SH-SY5Y (cell line): Measurements from ENCODE around the gene PTDSS2.

ENCODE experiments used
- GATA2 ChIP-seq: IDR thresholded peaks from 2 replicates; pipeline ENCODE4 v1.6.1; 2011; ENCODE audit warnings: mild to moderate bottlenecking, low read depth, low read length
- GATA3 ChIP-seq: IDR thresholded peaks from 2 replicates; pipeline ENCODE4 v1.6.1; 2011; ENCODE audit warnings: low read depth, mild to moderate bottlenecking, low read length, moderate library complexity

Gene PTDSS2

DNA sequence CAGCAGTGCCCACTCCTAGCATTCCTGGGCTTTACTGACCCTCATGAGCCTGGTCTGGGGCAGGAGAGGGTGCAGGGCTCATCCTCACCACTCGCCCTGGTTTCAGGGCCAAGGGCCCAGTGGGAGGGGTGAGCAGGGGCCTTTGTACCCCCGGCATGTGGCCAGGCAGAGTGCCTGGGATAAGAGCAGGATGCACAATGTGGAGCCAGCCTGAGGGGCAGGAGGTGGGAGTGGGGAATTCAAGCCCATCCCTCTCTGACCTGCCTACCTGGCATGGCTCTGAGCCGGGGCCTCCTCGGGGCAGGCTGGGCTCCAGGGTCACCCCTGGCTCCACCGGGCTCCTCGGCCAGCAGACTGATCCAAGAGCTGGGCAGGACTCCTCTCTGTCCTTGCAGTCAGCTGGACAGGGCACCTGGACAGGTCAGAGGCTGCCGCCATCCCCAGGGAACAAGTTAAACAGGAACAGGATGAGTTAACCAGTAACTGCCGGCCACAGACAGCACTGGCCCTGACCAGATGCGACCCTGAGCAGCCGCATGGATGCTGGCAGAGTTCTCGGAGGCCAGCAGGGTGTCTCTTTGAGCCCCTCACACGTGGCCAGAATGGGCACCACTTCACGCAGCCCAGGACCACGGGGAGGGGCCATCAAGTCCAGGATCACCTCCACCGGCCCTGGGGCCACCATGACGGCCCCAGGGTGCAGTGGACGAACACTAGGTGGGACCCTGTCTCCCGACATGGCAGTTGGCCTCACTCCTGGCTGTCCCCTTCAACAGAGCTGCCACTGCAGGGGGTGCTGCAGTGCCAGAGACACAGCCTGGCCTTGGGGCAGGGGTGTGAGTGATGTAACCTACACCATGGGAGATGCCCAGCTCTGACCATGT lies 40.2 kb upstream of the PTDSS2 start:
- TF ChIP-seq GATA3 (no peak), GATA2 (no peak)

DNA sequence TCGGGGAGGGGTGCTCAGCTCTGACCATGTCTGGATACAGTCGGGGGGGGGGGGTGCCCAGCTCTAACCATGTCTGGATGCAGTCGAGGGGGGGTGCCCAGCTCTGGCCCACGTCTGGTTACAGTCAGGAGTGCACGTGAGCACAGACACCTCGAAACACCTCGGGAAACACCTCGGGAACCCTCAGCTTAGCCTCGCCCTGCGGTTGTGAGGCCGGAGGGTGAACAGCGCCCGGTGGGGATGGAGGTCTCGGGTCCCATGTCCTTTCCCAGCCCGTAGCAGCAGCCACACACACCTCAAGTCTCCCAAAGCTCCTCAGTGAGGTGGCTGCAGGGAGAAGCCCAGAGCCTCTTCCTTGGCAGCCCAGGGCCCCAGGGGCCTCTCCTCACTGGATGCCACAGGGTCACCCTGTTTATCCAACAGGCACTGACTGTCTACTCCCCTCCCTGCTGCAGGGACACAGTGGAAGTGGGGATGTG lies 37.4 kb upstream of the PTDSS2 start:
- TF ChIP-seq GATA2 (no peak), GATA3 (no peak)

DNA sequence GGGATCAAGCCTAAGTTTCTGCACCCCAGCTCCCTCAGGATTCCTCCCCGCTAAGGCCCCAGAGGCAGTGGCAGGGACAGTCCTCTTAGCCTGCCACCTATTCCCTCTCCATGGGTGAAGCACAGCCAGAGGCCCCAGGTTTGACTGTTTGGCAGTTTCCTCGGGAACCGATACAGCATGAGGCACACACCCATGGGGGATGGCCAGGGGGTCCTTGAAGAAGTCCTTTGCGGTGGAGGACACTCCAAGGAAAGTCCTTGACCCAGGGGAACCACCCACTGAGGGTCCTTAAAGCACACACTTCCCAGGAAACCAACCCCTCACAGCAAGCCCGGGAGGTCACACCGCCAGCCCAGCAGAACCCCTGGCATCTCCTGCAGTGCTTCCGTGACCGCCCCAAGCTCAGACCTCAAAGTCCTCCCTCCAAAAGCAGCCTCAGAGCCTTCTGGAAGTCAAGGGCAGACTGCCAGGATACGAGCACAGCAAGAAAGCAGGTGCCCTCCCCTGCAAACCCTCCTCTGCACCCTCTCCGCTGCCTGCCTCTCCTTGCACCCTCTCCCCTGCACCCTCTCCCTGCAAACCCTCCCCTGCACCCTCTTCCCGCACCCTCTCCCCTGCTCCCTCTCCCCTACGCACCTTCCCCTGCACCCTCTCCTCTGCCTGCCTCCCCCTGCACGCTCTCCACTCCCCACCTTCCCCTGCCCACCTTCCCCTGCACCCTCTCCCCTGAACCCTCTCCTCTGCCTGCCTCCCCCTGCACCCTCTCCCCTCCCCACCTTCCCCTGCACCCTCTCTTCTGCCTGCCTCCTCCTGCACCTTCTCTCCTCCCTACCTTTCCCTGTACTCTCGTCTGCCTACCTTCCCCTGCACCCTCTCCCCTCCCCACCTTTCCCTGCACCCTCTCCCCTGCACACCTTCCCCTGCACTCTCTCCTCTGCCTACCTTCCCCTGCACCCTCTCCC lies 36.7 kb upstream of the PTDSS2 start:
- TF ChIP-seq GATA2 = no peak
- no peak for TF ChIP-seq GATA3

DNA sequence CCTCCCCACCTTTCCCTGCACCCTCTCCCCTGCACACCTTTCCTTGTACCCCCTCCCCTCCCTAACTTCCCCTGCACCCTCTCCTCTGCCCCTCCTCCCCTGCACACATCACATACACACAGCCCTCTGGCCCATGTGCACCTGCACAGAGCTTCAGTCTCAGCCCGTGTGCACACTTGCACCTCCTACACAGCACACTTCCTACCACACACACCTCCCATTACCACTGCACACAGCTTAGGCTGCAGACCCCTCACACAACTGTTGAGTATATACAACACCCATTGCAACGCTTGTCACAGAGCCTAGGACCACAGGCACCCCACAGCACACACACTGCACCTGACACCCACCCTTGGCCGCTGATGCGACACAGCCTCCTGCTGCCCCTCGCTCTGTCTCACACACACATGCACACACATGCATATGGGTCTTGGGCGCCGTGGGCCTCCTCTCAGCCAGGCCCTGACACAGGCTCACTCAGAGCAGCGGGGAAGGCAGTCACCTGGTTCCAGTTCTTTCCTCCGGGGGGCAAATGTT lies 35.7 kb upstream of the PTDSS2 start:
- TF ChIP-seq GATA3 (no peak), GATA2 (no peak)

DNA sequence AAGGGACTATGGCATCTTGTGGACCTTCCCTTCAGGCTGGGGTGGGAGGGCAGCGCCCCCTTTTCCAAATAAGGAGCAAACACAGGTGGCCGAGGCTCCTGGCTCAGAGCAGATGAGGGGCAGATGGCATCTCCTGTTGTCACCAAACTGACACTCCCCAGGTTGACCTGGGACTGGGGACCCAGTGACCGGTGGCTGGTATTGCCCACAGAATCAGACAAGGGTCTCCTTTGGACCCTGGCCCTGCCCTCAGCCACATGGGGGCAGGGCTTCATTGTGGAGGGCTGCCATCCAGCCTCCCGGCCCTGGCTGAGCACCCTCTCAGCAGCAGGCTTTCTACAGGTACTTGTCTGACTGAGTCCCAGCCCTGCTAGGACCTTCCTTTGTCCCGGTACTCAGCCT lies 34.4 kb upstream of the PTDSS2 start:
- no peak for TF ChIP-seq GATA2

DNA sequence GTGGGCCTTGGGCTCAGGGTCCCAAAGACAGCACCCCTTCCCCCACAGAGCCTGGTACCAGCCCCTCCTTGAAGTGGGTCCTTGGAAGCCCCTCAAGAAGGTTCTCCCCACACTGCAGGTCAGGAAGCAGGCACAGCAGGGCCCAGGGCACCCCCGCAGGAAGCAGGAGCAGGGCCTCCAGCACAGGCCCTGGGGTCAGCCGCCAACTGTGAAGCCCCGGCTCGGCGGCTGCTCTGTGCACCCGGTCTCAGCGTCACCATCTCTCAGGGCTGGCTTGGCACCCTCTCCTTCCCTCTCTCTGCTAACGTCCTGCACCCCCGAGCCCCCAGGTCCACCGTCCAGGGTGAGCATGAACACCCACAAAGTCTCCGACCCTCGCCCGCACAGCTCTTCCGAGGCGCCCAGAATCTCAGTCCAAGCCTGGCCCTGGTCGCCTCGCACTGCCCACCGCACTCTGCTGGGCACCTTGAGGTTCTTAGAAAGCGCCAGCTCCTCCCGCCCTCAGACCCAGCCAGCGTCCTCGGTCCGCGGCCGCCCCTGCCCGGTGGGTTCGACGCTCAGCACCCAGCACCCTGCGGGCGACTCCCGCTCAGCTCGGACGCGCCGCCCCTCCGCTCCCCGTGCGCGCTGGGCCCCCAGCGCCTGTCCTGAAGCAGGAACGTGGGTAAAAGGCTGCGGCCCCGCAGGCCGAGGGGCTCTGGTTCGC lies 33.9 kb upstream of the PTDSS2 start:
- TF ChIP-seq GATA2 (no peak), GATA3 (no peak)

DNA sequence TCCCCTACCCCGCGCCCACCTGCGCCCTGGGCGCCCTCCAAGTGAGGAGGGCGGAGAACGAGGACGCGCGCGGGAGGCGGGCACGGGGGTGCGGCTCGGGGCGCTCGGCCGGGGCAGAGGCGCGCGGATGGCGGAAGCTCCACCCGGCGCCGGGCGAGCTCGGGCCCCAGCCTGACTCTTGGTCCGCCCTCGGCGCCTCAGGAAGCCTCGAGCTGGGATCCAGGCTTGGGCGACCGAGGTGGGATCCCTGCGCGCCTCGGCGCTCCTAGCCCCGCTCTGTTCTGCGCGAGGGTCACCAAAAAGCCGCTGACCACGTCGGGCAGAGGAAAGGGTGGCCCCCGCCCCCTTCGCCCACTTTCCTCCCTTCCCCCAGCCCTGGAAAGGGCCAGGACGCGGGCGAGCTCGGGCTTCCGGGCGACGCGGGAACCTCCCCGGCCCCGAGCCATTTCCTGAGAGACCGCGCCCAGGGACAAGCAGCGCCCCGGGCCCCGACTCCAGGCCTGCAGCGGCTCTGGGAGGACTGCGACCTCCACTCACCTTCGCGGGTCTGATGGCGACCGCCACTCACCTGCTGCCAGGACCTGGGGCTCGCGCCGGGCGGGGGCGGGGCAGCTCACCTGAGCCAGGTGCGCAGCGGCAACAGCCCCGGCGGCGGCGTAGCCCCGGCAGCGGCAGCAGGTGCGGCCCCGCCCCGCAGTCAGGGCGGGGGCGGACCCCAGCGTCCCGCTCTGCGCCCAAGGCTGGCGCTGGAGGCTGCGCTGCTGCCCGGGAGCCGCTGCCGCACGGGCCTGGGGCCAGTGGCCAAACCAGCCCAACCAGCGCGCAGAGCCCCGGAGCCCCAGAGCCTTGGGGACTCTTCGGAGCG lies 33.1 kb upstream of the PTDSS2 start:
- TF ChIP-seq GATA3 (no peak), GATA2 (no peak)

DNA sequence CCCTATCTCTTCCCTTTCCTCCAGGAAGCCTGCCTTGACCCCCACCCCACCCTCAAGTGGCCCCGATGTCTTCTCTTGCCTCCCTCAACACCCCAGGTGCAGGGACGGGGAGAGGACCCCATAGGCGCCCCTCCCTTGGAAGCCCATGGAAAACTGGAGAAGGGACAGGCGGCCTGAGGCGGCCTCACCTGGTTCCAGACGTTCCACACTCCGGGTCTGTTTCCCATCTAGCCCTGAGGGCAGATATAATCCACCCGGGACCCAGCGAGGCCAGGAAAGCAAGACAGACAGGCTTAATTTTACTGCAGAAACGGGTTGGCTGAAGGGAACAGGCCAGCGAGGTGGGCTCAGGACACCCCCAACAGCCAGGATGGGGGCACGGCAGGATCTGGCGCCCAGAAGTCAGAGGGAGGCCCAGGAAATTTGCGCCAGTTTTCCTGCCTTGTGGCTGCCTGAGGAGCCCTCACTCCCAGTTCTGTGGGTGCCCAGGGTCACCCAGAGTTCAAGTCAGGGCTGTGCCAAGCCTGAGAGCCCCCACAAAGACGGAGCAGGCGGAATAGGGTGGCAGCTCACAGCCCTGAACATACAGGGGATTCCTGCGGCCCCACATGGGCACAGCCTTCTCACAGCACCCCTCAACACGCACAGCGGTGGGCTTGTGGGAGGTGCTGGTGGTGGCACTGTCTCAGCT lies 32.3 kb upstream of the PTDSS2 start:
- TF ChIP-seq GATA2 (no peak), GATA3 (no peak)

DNA sequence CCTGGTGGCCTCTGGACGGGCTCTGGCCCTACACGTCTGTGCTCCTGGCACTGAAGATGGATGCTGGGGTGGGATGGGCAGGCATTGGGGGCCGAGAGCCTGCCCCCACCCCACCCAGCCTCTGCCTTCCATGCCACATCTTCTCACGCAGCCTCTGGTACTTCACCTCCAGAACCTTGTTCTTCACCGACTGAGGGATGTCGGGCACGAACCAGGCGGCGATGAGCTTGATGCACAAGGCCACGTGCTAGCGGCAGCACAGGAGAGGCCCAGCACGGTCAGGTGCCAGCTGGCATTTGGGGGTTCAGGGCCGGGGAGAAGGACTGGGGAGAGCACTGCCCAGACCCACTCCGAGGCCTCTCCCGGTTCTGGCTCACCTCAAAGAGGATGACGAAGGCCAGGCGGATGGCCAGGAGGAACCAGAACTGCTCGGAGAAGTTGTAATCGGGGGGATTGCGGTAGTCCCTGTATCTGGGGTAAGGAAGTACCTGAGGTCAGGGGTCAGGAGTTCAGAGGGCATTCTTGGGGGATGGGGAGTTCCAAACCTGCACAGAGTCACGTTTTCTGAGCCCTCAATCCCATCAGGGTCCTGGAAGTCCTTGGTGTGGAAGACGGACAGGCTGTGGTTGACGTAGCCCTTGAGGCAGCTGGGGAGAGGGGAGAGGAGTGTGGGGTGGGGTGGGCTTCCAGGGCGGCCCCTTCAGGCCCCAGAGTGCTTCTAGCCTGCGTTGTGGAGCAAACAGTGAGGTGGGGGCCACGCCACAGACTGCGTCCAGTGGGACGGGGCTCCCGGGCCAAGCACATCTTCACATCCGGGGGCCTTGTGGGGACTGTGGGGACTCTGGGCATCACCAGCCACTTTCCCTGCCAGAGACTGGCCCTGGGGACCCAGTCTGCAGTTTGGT lies 31.5 kb upstream of the PTDSS2 start:
- TF ChIP-seq GATA3 (no peak), GATA2 (no peak)

DNA sequence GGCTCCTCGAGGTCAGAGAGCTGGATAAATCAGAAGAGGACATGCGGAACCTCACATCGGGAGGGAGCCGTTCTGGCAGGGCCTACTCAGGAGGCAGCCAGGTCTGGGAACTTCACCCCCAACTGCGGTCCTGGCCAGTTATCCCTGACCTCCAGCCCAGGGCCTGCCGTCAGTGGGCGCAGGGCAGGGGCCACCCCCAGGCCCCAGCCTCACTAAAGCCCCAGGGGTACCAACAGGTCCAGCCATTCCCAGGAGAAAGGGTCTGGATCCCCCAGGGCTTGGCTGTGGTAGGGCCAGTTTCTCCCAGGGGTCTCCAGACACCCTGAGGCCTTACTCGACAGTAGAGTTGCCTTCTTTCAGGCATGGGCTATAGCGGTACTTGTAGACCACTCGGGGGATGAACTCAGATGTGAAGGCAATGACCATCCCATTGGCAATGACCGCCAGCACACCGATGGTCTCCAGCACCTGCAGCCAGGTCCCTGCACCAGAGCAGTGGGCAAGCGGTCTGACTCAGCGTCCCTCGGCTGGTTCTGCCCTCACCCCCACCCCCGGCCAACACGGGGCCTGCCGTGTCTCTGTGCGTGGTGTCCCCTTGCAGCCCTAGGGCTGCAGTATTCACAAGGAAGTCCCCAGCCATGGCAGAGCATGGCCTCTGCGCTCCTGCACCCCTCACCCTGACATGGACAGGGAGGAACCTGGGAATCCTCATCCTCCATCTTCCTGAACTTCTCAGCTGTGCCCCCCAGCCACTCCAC lies 30.7 kb upstream of the PTDSS2 start:
- no peak for TF ChIP-seq GATA3
- TF ChIP-seq GATA2 = no peak
